HG03066 (cell line): ENCODE measurements around the gene CHL1.

Experiments
- ATAC-seq: cut with Tn5 transposase; IDR thresholded peaks from one replicate; pipeline ENCODE4 v1.9.1; 2021; ENCODE audit warnings: low read depth; ENCODE audit not compliant: unreplicated experiment

CHL1 gene

DNA sequence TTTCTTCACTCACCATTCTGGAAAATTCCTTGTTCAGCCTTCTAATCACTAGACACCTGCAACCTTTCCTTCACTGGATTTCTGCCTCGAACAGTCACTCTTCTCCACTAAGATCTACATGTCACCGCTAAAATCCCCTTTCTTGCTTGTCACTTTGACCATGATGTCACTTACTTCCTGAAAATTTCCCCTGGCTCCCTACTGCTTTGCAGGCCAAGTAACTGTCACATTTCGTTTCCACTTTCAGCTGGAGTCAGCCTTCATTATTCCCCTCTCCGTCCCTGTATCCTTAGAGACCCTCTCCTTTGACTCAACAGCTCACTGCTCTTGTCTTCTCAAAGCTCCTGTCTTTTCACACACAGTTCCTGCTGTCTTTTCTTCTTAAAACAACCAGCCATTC, 15.9 kb downstream of the CHL1 start:
- peak; percentile 75 for ATAC-seq

DNA sequence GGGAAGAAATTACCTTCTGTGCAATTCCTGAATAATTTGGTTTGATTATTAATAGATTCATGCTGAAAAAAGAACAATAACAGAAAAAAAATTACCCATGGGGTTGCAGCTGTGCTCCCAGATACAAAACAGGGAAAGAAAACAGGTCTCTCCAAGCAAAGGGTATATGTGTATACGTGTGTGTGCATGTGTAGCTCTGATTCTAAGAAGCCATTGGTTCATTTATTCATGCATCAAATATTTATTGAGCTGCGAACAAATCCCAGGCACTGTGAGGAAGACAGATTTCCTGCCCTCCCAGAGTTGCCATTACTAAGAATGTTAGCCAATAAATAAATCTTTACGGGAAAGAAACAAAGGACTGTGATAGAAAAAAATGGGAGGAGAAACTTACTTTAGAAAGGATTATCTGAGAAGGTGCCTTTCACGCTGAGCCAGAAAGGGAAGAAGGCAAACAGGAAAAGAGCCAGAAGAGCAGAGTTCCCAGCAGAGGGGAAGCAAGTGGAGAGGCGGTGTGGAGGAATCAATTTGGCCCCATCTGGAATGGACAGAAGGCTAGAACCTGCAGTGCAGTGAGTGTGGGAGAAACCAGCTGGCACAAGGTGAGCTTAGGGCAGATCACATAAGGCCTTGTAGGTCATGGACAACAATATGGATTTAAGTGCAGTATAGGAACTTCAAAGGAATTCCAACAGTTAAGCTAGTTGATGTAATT, 20.7 kb downstream of the CHL1 start:
- ATAC-seq = no peak

DNA sequence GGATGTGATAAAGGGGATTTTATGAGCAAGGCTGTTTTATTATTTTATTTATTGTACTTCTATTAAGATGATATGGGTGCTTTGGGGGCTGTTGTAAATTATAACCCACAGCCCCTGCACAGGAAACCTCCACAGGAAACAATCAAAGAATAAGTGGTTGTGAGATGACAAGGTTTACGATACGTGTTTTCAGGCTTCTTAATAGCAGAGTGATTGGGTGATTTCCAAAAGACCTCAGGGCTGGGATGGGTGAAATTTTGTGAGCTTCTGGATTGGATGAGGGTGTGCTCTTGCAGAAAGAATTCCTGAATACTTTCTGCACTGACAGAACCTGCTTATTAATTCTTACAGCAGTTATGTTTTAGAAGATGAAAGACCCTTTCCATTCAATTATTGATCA, 21.4 kb downstream of the CHL1 start:
- ATAC-seq = no peak

DNA sequence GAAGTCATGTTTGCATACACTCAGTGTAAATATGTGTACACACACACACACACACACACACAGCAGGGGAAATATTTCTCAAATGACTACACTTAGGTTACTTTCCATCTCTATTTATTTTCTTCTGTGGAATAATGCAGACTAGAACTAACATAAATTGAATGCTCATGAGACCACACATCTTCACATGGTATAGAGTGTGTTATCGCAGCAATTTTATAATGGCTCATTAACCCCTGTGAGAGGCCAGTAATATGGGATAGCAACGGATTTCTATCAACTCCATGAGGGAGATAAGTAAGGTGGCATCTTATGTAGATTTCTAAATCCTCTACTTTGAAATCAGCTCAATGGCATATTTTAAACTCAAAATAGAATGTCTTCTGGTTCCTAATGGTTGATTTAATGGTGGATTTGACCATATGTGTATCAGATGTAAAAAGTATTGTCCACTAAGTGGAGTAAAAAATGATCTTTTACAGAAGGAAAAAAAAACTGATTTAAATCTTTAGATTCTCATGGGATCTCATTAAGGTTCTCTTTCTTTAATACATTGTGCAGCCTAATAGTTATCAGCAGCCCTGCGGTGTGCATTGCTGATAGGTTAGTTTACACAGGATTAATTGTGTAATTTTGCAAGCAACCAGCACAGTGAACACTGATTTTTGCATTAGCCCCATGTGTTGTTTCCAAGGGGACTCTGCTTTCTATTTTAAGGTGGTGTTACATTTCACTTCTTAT, 32.0 kb downstream of the CHL1 start:
- ATAC-seq = no peak

DNA sequence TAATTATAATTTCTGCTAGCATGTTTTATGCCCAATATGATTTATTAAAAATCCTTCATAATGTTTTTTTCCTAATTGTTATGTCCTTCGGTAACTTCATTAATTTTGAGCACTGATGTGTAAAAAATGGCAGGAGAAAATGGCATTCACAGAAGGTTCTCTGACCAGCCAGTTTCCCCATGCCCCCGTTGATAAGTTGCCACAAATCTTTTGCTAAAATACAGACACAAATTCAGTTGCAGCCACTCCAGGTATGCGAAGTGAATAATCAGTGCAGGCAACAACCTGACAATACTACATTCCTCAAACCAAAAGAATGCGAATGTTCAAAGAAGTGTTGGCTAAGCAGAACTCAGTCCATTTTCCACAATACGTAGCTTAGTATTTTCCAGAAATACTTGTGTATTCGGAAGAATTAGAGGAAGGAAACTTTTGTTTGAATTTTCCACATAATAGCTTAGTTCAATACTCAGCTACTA, 32.7 kb downstream of the CHL1 start:
- ATAC-seq = no peak

DNA sequence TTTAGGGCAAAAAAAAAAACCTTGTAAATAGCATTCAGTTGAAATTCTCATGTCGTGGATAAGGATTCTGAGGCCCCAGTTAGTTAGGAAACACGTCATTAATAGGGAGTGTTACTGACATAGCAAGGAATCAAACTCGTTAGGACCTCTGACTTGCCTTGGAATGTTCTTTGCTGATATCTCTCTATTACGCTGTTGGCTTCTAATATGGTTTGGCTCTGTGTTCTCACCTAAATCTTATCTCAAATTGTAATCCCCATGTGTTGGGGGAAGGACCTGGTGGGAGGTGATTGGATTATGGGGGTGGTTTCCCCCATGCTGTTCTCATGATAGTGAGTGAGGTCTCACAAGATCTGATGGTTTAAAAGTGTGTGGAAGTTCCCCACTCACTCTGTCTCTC, 40.3 kb downstream of the CHL1 start:
- no peak for ATAC-seq

DNA sequence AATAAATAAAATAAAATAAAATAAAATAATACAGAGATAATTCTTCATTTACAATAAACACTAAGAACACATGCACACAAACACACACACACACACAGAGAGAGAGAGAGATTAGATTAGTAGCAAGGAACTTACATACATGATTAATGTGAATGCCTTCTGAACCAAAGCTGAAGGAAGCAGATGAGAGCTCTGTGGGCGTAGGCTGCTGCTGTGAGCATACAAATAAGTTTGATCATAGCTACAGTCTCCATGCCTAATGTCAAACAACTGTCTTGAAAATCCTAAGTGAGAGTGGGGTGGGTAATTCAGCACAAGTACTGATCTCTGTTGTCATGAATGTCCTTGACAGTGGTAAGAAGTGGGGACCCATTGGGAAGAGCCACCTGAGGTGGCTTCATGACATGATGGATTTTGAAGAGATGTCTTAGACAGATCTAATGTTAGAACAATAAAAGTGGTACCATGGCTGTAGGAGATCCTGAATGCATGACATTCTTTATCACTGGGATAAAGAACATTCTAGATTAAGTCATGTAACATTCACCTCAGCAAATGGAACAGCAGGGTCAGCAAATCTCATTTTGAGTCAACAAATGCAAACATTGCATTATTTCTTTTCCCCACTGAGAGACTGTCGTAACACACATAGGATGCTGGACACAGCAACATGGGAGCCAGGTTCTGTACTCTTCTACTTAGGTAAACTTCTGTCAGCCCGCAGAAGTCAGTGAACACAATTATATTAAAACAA, 46.2 kb downstream of the CHL1 start:
- no peak for ATAC-seq

DNA sequence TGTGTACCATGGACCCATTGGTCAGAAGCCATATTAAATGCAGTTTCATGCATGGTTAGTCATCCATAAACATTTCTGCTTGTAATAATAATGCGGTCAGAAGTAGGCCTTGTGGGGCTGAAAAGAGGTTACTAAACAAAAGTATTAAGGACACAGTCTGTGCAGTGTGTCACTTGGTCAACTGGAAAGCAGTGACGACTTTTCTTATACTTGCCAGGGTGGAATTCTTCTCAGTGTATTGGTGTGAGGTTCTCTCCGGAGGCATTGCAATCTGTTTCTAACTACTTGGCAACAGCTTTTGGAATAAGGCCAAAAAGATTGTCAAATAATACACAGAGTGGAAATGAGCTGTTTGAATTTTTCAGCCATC, 46.8 kb downstream of the CHL1 start:
- ATAC-seq = no peak

DNA sequence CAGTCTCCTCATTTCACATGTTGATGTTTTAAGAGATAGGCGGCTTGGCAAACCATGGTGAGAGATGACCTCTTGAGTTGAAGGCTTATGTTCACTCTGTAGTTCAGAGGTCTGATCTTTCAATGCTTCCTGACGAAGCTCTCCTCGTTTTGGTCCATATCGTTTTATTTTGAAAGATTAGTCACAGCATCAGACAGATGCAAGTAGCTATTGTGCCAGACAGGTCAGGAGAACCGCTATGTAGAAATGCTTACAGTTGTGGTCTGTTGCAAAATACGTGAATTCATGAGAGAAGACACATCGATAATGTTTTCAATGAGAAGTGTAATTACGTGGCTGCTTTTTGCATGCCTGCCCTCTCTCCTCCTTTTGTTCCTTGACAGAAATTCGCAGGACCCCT, 47.5 kb downstream of the CHL1 start:
- no peak for ATAC-seq

DNA sequence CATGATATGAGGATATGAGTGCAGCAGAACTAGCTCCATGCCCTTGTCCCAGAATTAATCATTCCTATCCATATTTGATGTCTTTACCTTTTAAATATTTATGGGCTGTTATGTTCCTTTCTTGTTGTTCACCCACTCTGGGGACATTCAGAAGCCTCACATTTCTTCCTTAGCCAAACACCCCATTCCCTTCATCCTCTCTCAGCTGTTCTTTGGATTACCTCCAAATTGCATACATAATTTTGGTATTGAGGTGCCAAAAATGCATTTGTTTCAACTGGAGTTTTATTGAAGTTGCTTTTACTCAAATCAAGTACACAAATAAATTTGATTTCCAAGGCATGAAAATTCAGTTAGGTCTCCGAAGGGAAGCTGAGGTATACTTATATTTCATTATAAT, 51.4 kb downstream of the CHL1 start:
- ATAC-seq = no peak

DNA sequence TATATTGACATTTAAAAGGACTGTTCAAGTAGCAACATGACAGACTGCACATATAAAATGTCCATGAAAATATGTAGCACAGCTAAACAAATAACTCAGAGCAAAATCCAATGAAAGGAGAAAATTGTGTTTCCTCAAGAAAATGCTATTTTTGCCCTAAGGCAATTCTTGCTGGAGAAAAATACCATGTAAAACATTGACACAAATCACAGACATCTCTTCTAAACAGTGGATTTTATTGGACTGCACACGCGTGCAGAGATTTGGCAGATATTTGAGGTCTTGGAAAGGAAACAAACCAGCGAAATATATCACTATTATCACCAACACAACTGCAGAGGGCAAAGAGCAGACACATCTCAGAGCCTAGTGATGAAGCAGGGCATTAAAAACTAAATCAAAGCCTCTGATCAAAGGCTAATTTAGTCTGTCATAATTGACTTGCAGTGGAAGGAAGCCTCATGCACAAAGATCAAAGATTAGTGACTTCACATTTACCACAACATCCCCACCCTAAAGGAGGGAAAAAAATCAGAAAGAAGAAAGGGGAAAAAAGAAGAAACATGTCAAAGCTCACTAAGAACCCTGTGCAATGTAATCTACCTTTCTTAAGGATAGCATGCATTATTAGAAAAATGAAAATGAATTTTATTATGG, 52.4 kb downstream of the CHL1 start:
- ATAC-seq = no peak

DNA sequence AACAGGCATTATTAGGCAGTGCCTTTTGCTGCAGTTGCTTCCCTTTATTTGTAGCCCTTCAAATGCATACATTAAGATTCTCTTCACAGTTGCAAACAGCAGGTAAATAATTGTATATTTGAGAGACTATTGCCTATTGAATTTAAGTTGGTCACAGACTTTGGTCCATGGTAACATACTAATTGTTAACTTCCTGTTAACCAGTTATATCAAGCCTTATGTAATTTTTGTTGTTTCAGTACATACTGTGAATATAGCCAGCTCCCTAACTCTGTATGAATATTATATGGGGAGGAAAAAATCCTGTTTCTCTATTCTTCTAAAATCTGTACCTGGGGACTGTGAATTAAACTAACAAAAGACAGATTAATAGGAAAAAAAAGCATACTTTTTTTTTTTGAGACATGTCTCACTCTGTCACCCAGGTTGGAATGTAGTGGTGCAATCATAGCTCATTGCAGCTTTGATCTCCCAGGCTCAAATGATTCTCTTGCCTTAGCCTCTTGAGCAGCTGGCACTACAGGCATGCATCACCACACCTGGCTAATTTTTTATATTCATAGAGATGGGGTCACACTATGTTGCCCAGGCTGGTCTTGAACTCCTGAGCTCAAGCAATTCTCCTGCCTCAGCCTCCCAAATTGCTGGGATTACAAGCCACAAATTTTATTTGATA, 53.2 kb downstream of the CHL1 start:
- no peak for ATAC-seq

DNA sequence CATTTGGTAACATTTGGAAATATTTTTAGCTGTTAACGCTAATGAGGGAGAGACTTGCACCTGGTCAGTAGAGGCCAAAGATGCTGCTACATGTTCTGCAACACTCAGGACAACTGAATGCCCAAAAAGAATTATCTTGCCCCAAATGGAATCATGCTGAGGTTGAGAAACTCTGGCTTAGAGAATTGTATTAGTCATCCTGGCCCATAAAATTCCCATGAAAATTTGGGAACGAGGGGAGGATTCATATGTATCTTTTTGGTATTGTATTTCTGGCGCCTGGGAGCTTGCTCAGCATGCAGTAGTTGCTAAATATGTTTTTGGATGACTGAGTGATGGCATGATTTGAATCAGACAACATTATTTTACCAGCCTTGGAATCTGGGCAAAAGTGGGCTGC, 59.9 kb downstream of the CHL1 start:
- ATAC-seq = no peak

DNA sequence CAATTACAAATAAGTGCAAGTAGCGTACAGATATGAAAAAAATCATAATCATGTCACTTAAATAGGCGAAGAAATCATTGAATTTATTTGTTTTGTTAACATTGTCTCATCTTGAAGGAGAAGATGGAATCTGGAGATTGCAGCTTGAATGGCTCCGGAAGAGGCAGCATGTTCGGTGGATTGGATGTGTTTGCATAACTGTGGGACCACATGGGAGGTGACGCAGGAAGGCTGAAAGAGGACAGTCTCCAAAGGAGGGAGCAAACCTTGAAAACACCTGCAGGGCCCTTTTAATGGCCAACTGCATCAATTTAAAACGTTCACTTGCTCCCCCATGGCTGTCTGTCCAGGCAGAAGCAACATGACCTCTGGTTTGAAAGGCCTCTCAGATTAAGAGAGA, 61.3 kb downstream of the CHL1 start:
- ATAC-seq = no peak

DNA sequence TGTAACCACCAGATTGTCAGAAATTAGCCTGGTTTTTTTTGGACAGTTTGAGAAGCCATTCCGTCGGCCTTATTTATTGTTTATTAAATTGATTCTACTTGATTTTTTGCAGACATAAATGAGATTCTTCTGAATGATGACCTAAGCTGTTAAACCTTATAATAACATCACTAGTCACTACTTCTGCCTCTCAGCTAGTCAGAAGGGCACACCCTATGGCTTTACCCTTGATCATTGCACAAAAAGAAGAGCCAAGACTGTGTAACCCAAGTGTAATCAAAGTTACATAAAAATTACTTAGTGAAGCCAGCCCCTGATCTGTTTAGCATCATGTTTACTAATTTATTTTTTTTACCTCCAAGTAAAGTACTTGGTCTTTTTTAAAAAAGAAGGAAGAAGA, 64.3 kb downstream of the CHL1 start:
- ATAC-seq = no peak

DNA sequence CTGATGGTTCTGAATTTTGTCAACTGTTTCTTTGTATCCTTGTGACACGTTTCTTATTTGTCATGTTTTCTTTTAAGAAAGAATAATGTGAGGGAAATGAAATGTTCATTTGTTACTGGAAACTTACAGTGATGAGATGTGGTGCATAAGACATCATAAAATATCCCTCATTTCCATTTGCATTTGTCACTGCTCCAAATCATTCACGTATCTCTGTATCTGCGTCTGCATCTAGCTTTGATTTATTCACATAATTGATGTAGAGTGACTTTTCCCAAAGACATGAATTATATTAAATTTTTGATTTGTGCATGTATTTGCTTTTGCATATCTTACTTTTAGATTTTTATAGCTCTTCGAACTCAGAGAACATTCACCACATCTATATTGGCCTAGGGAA, 66.8 kb downstream of the CHL1 start:
- no peak for ATAC-seq

DNA sequence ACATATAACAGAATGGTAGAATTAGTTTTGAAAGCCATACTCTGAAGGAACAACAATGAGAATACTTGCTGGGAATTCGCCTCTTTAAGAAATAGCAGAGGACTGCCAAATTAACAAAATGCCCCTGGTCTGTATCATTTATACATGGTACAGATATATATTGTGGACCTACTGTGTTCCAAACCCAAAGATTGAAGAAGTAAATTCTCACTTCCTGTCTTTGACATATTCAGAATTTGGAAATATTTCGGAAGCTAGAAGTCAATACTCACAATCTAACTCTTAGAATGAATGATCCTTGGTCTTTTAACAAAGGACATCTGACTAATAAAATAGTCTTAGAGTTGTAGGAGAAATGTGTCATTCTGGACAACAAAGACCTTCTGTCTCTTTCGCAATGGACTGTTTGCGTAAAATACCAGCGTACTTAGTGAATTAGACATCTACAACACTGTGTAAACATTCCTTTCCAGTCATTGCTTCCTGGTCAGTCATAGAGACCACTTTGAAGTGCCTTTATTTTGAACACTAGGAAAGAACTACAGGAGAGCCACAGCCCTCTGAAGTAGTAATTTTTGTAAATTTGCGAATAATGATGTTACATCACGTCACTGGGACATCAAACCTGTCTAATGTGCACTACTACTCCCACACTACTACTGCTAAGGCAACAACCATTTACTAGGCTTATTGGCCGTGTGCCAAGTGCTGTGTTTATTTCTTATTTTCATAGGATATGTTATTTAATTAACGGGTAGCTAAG, 68.0 kb downstream of the CHL1 start:
- no peak for ATAC-seq

DNA sequence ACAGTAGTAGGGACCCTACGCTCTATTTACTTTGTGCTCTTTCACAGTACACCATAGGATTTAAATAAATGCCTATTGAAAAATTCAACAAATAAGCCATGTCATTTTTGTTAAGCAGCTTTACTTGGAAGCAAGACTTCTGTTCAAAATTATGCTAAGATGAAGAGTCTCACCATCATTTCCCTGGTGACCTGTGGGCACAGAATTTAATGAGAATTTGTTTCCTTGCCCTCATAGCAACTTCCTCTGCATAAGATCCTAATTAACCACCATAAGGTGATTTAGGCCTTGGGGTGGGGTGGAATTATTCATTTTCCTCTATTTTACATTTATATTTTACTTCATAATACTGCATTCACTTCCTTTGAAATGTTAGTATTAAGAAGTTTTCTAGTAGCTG, 70.5 kb downstream of the CHL1 start:
- no peak for ATAC-seq

DNA sequence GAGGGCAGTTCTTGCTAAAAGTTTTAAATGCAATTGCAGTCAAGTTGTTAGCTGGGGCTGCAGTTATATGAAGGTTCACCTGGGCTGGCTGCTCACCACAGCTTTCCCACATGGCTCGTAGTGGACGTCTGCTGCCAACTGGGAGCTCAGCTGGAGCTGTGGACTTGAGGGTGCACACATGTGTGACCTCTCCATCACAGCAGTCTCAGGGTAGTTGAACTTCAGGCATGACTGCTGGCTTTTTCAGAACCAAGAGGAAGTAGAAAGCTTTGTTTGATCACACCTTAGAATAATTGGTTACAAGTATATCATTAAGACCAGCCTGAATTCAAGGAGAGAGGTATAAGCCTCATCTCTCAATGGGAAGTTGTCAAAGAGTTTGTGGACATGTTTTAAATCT, 74.1 kb downstream of the CHL1 start:
- ATAC-seq = peak; percentile 51

DNA sequence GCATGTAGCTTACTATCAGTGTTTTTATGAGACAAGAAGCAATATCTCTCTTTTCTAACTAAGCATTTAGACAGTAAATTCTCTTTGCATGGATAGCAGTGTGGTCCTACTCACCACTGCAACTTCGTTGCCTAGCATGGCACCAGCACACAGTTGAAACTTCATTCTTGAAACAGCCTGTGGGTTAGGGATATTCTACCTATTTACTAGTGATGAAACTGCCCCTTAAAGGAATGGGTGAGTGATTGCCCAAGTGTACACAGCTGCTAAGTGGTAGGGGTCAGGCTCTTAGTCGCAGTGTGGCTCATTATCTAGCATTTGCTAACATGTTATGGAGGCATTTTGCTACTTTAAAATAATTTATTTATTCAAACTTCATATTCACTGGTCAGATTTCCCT, 78.4 kb downstream of the CHL1 start:
- ATAC-seq = no peak
